Nephron (organoid): ENCODE results near the gene CD164.

Experiments
- H3K27ac Mint-ChIP-seq, 3 experiments: 2 replicates each; pipeline ENCODE4 v1.8.0; 2020; ENCODE audit warnings: mixed read lengths in 3 of 3, mild to moderate bottlenecking in 2 of 3, moderate library complexity in 1 of 3
- H3K27me3 Mint-ChIP-seq: 2 replicates; pipeline ENCODE4 v1.8.0; 2021; ENCODE audit warnings: low read depth, mild to moderate bottlenecking, moderate library complexity, mixed read lengths
- H3K36me3 Mint-ChIP-seq: 2 replicates; pipeline ENCODE4 v1.8.0; 2020; ENCODE audit warnings: low read depth, mixed read lengths
- H3K4me1 Mint-ChIP-seq: 2 replicates; pipeline ENCODE4 v1.8.0; 2020; ENCODE audit warnings: mixed read lengths
- H3K4me3 Mint-ChIP-seq, 3 experiments: 2 replicates each; pipeline ENCODE4 v1.8.0; 2020; ENCODE audit warnings: mild to moderate bottlenecking in 3 of 3, mixed read lengths in 3 of 3, moderate library complexity in 2 of 3
- H3K9me3 Mint-ChIP-seq: 2 replicates; pipeline ENCODE4 v1.8.0; 2020; ENCODE audit warnings: mixed read lengths
- CTCF ChIP-seq, 3 experiments: fragments of 200-600 bp; sonication (generic); IDR thresholded peaks; one replicate each; pipeline ENCODE4 v1.5.0; 2021; ENCODE audit warnings: antibody characterized with exemption in 3 of 3; ENCODE audit not compliant: unreplicated experiment in 3 of 3

CD164 gene

GRCh38 chr6:109393886-109394281, 11.6 kb upstream of the CD164 start:
- Mint-ChIP-seq H3K36me3 (no peaks in the 10 kb centered on the region), H3K27me3 (no peaks in the 10 kb centered on the region), H3K9me3 (no peaks in the 10 kb centered on the region), H3K4me1 (peaks cover 7% of the 10 kb centered on the region), H3K4me3 (no peak overlapping the region), H3K27ac (no peak overlapping the region)
- no peak for TF ChIP-seq CTCF (IDR thresholded peaks at IDR 0.05; ENCODE audit: unreplicated experiment in 3 of 3)

- H3K27ac Mint-ChIP-seq = no peak overlapping the region
- no peaks in the 10 kb centered on the region for H3K9me3 Mint-ChIP-seq
- TF ChIP-seq CTCF (IDR thresholded peaks at IDR 0.05; ENCODE audit: unreplicated experiment in 3 of 3) = no peak
- H3K4me3 Mint-ChIP-seq = no peak overlapping the region
- H3K4me1 Mint-ChIP-seq = peaks cover 7% of the 10 kb centered on the region
- no peaks in the 10 kb centered on the region for H3K36me3 Mint-ChIP-seq
- no peaks in the 10 kb centered on the region for H3K27me3 Mint-ChIP-seq
Observed at GRCh38 chr6:109393157-109393885, 11.1 kb upstream of the CD164 start.

- Mint-ChIP-seq H3K9me3 (no peaks in the 10 kb centered on the region), H3K4me3 (no peak overlapping the region), H3K27me3 (no peaks in the 10 kb centered on the region), H3K4me1 (peaks cover 23% of the 10 kb centered on the region), H3K36me3 (no peaks in the 10 kb centered on the region), H3K27ac (peak overlapping the region in 1 of 3 experiments; percentile 21)
- no peak for TF ChIP-seq CTCF (IDR thresholded peaks at IDR 0.05; ENCODE audit: unreplicated experiment in 3 of 3)
Observed at GRCh38 chr6:109389650-109390274, 7.5 kb upstream of the CD164 start.

- no peaks in the 10 kb centered on the region for H3K36me3 Mint-ChIP-seq
- H3K4me3 Mint-ChIP-seq = no peak overlapping the region
- TF ChIP-seq CTCF (IDR thresholded peaks at IDR 0.05; ENCODE audit: unreplicated experiment in 3 of 3) = no peak
- peaks cover 35% of the 10 kb centered on the region for H3K4me1 Mint-ChIP-seq
- H3K9me3 Mint-ChIP-seq = no peaks in the 10 kb centered on the region
- H3K27ac Mint-ChIP-seq = no peak overlapping the region
- H3K27me3 Mint-ChIP-seq = no peaks in the 10 kb centered on the region
Observed at GRCh38 chr6:109388265-109388664, 6.0 kb upstream of the CD164 start.

GRCh38 chr6:109383438-109383940, 1.2 kb upstream of the CD164 start:
- TF ChIP-seq CTCF (IDR thresholded peaks at IDR 0.05; ENCODE audit: unreplicated experiment in 3 of 3) = peak in 2 of 3 experiments; percentile 33 to 46
- H3K9me3 Mint-ChIP-seq = no peaks in the 10 kb centered on the region
- H3K27me3 Mint-ChIP-seq = no peaks in the 10 kb centered on the region
- peaks cover 51% of the 10 kb centered on the region for H3K4me1 Mint-ChIP-seq
- peak overlapping the region; percentile 100 for H3K27ac Mint-ChIP-seq
- H3K36me3 Mint-ChIP-seq = peaks cover 6% of the 10 kb centered on the region
- H3K4me3 Mint-ChIP-seq = peak overlapping the region; percentile 95 to 98 (median 97)
